ENCODE measurements around the gene G3BP1. TPM values are rescaled to one million over a fixed set of nuclear protein-coding genes. Genes with fewer than 3 reads are reported as not detected.

The G3BP1 gene
- total and polyA plus RNA-seq, 2 of the 13 experiments (the other 11 are each of a cell fraction or from before 2014, with no cell fraction given), result 36.7 to 320 TPM

DNA sequence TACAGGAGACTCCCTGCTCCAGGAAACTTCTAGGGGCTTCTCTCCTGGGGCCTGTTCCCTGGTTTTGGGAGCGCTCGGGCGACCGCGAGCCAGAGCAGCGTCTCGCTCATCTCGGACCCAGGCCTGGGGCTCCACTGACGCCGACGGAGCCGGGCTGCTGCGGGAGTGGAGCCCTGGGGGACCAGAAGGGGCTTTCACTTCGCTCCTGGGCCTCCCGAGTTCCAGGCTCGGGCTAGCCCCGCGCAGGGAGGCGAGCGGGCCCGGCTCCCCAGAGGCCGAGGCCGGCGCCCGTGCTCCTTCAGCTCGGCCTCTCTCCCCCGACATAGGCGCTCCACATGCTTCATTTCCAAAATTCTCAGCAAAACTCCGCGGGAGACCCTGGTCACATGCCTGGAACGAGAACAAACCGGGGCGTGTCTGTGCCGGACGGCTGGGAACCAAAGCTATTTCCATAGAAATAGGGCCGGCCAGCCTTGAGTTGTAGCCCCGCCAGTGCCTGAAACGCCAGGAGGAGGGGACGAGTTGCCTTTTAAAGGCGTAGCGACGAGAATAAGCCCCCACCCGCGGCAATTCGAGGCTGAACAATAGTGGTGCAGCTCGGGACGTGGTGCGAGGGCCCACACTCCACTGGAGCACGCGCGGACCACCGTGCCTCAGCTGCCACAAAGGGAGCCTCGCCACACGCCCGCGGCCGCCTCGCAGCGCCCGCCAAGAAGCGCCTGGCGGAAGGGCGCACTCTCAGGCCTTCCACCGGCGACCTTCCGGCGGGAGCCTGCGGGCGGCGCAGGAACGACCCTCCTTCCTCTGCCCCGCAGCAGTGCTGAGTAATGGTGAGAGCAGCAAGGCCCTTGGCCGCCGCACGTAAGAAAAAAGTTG is 1.1 kb upstream of the G3BP1 start (continued):
- TF ChIP-seq ZNF598 (CRISPR knock-in tag; IDR thresholded peaks at IDR 0.05; ENCODE audit: borderline replicate concordance) (0 out of 2 replicates have a peak, but pooled peaks have one; percentile 17), ZNF567 (CRISPR knock-in tag; IDR thresholded peaks at IDR 0.05; ENCODE audit: borderline replicate concordance) (no peak), RBFOX2 (IDR thresholded peaks at IDR 0.05; ENCODE audit: low read depth, low read length) (peak; percentile 86), PRMT3 (CRISPR knock-in tag; IDR thresholded peaks at IDR 0.05; ENCODE audit: borderline replicate concordance, low read depth) (no peak), CCDC6 (CRISPR knock-in tag; IDR thresholded peaks at IDR 0.05) (no peak; the same call in 1 of the 2 replicates), RELA (CRISPR knock-in tag; IDR thresholded peaks at IDR 0.05) (no peak), ADNP (CRISPR knock-in tag; IDR thresholded peaks at IDR 0.05) (no peak), SIX1 (CRISPR knock-in tag; IDR thresholded peaks at IDR 0.05; ENCODE audit: borderline replicate concordance) (no peak), ZBTB7A (CRISPR knock-in tag; IDR thresholded peaks at IDR 0.05) (peak; percentile 54; the same call in 1 of the 2 replicates), ISX (CRISPR knock-in tag; conservative IDR thresholded peaks at IDR 0.05) (no peak), NFIC (IDR thresholded peaks at IDR 0.05; ENCODE audit: low read length) (no peak), ZNF274 (CRISPR knock-in tag; IDR thresholded peaks at IDR 0.05) (no peak), KDM5B (CRISPR knock-in tag; IDR thresholded peaks at IDR 0.05; ENCODE audit: borderline replicate concordance) (peak; percentile 43), SMYD3 (CRISPR knock-in tag; IDR thresholded peaks at IDR 0.05) (no peak), ZNF772 (CRISPR knock-in tag; IDR thresholded peaks at IDR 0.05) (no peak), ZNF296 (CRISPR knock-in tag; conservative IDR thresholded peaks at IDR 0.05) (0 out of 2 replicates have a peak, but pooled peaks have one; percentile 15), ZNF224 (CRISPR knock-in tag; IDR thresholded peaks at IDR 0.05) (no peak), SP2 (CRISPR knock-in tag; IDR thresholded peaks at IDR 0.05) (no peak)
- TF ChIP-seq, protein P1, sequence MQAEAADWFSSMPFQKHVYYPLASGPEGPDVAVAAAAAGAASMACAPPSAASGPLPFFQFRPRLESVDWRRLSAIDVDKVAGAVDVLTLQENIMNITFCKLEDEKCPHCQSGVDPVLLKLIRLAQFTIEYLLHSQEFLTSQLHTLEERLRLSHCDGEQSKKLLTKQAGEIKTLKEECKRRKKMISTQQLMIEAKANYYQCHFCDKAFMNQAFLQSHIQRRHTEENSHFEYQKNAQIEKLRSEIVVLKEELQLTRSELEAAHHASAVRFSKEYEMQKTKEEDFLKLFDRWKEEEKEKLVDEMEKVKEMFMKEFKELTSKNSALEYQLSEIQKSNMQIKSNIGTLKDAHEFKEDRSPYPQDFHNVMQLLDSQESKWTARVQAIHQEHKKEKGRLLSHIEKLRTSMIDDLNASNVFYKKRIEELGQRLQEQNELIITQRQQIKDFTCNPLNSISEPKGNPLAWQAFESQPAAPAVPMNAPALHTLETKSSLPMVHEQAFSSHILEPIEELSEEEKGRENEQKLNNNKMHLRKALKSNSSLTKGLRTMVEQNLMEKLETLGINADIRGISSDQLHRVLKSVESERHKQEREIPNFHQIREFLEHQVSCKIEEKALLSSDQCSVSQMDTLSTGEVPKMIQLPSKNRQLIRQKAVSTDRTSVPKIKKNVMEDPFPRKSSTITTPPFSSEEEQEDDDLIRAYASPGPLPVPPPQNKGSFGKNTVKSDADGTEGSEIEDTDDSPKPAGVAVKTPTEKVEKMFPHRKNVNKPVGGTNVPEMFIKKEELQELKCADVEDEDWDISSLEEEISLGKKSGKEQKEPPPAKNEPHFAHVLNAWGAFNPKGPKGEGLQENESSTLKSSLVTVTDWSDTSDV (CRISPR knock-in tag; IDR thresholded peaks at IDR 0.05), result 0 out of 2 replicates have a peak, but pooled peaks have one; percentile 43
- TF ChIP-seq, protein P2, sequence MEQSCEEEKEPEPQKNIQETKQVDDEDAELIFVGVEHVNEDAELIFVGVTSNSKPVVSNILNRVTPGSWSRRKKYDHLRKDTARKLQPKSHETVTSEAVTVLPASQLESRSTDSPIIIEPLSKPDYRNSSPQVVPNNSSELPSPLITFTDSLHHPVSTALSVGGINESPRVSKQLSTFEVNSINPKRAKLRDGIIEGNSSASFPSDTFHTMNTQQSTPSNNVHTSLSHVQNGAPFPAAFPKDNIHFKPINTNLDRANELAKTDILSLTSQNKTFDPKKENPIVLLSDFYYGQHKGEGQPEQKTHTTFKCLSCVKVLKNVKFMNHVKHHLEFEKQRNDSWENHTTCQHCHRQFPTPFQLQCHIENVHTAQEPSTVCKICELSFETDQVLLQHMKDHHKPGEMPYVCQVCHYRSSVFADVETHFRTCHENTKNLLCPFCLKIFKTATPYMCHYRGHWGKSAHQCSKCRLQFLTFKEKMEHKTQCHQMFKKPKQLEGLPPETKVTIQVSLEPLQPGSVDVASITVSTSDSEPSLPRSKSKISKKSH (CRISPR knock-in tag; IDR thresholded peaks at IDR 0.05; ENCODE audit: borderline replicate concordance), result no peak; the same call in 1 of the 2 replicates
- TF ChIP-seq, protein P3, sequence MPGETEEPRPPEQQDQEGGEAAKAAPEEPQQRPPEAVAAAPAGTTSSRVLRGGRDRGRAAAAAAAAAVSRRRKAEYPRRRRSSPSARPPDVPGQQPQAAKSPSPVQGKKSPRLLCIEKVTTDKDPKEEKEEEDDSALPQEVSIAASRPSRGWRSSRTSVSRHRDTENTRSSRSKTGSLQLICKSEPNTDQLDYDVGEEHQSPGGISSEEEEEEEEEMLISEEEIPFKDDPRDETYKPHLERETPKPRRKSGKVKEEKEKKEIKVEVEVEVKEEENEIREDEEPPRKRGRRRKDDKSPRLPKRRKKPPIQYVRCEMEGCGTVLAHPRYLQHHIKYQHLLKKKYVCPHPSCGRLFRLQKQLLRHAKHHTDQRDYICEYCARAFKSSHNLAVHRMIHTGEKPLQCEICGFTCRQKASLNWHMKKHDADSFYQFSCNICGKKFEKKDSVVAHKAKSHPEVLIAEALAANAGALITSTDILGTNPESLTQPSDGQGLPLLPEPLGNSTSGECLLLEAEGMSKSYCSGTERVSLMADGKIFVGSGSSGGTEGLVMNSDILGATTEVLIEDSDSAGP (CRISPR knock-in tag; IDR thresholded peaks at IDR 0.05; ENCODE audit: borderline replicate concordance), result peak; percentile 82; the same call in 1 of the 2 replicates

Measured in HepG2 (cell line).